Umbilical cord (tissue), 2 donors: ENCODE results near the gene GRM4. TPM values are rescaled to one million over a fixed set of nuclear protein-coding genes. Genes with fewer than 3 reads are reported as not detected.
"Not testable (repeated sequence)": the region's sequence is repeated elsewhere in the genome, so short reads cannot be mapped to it uniquely, and the experiment has no call there.

Source experiments
- DNase-seq: peaks from one replicate; pipeline ENCODE4 v3.0.0-alpha.2; 2015; ENCODE audit warnings: low spot score
- total RNA-seq: library from RNA; depleted of rRNA; stranded (reverse); fragments of >200 nt; gene quantifications from one replicate; pipeline ENCODE4 v1.2.3, GENCODE V29; 2014; ENCODE audit warnings: low replicate concordance; ENCODE audit not compliant: insufficient read depth

GRM4 gene
- 0.96 TPM for total RNA-seq

- DNase-seq, result no peak
These were observed at the start of gene GRM4 for GRCh38 chr6:34146021-34146782. TSS of gene GRM4 (minus strand) at chr6:34146087. CDS start at chr6:34133496, 12,591 bp downstream.

GRCh38 chr6:34194772-34195171 is 48.9 kb upstream of the GRM4 start:
- no peak for DNase-seq

GRCh38 chr6:34190504-34191122 is 44.7 kb upstream of the GRM4 start:
- DNase-seq, result no peak

DNA sequence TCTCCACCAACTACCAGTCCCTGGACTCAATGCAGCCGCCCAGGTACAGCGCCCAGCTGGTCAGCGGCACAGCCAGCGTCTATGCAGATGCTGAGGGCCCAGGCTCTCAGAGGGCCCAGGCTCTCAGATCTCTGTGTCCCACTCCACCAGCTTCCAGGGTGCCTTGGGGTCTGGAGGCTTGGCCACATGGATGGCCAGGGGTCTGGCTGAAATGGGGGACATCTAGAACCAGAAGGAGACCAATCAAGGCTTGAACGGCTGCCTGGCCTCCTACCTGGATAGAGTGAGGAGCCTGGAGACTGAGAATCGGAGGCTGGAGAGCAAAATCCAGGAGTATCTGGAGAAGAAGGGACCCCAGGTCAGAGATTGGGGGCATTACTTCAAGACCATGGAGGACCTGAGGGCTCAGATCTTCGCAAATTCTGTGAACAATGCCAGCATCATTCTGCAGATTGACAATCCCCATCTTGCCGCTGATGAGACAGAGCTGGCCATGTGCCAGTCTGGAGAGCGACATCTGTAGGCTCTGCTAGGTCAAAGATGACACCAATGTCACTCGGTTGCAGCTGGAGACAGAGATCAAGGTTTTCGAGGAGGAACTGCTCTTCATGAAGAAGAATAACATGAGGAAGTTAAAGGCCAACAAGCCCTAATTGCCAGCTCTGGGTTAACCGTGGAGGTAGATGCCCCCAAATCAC is 44.1 kb upstream of the GRM4 start:
- no peak for DNase-seq

GRCh38 chr6:34184726-34185125 is 38.8 kb upstream of the GRM4 start:
- DNase-seq, result not testable (repeated sequence)

DNA sequence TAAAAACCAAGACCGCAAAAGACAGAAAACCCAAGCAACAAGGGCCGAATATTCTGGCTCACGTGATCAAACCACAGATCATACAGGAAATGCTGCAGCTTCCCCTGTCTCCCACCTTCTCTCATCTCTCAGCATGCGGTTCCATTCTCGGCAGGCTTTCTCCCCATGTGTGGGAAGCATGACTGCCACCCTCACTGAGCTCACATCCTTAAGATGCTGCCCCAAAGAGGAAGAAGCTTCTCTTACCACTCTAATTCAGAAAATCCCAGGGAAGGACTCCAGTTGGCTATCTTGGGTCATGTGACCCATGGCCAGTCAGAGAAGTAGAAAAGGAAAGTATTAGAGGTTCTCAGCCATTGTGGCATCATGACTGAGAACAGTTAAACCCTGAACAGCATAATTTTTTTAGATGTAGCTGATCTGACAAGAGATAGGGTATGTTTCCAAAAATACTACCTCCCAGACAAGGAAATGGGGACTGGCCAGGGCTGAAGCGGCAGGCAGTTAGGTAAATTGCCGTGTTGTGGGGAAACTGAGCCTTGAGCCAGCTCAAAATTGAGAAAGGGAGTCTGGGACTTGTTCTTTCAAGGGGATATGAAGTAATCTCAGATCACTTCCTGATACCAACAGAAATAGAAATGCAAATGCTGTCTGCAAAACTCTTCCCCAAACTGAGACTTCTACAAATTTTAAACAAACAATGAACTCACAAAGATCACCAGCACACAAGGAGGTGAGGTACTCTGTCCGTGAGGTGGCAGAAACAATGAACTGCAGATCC is 37.1 kb upstream of the GRM4 start:
- DNase-seq, result no peak

DNA sequence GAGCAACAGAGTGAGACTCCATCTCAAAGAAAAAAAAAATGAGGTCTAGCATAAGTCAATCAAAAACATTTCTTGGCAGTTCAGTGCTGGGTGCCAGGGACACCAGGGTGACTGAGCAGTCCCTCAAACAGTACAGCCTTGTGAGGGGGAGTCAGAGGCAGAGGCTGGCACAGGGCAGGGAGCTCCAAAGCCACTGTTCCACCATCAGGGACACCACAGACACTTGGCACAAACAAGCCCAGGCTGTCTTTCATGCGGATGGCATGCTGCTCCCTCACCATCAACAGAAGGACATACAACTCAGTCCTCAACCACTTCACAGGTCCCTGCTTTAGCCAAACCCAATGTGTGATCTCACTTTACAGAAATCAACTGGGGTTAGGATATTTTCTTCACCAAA is 36.0 kb upstream of the GRM4 start:
- DNase-seq, result no peak

- no peak for DNase-seq
These were observed 33.3 kb upstream of the GRM4 start for GRCh38 chr6:34179106-34179720.

DNA sequence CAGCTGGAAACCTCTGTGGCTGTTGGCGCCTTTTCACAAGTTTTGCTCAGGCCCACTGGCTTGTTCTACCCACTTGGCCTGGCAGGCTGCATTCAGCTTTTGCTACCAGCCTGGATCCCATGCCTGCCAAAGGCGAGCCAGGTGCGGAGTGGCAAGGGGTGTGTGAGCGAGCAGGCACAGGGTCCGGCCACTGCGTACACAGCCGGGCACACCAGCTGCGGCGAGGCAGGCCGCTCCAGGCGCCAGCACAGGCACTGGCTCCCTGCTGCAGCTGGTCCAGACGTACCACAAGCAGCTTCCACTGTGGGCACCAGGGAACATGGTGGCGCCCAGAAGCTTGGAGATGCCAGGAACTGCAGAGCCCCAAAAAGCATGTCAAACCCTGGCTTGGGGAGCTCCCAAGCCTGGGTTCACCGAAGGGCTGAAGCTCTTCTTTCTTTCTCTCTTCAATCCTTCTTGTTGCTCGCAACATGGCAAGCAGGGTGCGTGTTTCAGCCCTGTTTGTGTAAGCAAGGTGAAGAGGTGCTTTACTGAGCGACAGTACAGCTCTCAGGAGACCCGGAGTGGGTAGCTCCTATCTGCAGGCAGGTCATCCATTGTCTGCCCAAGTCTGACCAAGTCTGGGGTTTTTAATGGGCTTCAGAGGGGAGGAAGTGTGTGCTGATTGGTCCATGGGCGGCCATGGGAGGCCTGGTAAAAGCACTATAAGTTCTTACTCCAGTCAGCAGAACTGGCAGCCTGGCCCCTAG is 32.6 kb upstream of the GRM4 start:
- DNase-seq, result no peak

DNA sequence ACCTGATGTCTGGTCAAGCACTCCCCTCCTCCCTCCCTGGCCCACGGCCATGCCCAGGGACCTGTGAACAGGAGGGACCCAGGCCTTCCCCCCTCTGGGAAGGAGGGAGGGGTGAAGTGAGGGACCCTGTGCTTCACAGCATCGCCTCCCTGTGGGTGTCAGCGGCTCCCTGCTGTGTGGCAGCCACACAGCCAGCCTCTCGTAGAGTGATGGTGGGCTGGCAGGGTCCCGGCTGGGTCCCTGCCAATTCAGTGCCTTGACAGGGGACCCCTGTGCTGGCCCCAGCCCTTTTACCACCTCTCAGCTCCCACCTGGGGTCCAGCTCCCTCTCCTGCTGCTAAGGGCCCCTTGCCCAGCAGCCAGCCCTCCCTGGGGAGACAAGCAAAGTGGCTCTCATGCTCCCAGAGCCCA is 31.3 kb upstream of the GRM4 start:
- no peak for DNase-seq

DNA sequence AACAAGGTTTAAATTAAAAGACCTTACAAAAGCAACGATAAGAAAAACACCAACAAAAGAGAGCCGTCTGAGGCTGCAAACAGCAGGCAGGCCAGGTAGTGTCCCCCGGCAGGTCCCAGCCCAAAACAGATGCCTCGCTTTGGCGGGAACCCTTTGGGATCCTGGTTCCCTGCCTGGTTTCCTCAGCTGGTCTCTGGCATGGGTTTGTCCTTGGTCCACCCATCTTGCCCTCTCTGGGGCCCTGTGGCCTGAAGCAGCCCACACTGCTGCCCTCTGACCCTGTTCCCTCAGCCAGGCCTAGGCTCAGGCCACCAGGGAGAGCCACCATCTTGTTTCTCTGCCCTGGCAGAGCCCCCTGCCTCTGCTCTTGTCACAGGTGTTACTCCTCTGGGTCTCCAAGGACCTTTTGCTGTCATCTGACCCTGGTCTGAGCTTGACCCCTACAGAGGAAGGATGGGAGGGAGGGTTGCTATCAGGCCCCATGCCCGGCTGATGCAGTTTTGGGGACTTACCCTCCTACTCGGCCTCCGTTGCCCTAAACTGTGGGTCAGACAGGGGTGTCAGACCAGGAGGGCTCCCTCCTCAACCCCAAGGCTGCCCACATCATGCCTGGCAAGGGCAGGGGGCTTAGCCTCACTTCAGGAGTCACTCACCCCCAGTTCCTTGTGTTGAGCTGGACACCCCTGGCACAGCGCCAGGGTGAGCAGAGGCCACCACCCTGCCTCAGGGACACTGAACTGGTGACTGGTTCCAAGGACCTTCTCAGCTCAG is 30.6 kb upstream of the GRM4 start:
- DNase-seq, result no peak

GRCh38 chr6:34174846-34175399 is 29.0 kb upstream of the GRM4 start:
- no peak for DNase-seq

- DNase-seq, result no peak
These were observed 27.3 kb upstream of the GRM4 start for GRCh38 chr6:34172961-34173775.

DNA sequence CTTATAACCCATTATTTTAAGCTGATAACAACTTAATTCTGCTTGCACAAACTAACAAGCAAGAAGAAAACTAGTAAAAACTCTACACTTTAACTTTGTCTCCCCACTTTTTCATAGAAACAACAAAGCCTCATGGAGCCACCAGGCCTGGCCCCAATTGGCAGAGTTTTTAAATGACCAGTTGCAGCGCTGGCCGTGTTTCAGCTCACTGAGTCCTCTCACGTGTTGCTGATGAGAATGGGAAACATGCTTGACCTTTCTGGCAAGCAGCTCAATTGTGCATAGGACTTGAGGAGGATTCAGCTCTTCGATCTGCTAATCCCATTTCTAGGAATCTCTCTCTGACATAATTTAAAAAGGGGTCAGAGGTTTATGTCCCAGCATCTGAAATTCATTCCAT is 24.5 kb upstream of the GRM4 start:
- DNase-seq, result no peak

GRCh38 chr6:34169897-34170296 is 24.0 kb upstream of the GRM4 start:
- DNase-seq, result no peak

- DNase-seq, result no peak
These were observed 16.1 kb upstream of the GRM4 start for GRCh38 chr6:34161857-34162515.

DNA sequence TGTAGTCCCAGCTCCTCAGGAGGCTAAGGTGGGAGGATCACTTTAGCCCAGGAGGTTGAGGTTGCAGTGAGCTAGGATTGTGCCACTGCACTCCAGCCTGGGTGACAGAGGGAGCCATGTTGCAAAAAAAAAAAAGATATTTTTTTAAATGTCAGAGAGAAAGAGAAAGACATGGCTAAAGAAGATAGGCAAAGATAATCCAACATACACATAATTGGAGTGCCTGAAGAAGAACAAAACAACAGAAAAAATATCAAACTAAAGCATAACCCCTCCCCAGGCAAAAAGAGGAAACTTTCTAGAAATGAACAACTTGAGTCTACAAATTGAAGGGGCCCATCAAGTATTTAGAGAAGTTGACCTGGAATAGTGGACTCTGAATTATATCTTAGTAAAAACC is 14.0 kb upstream of the GRM4 start:
- DNase-seq, result no peak

GRCh38 chr6:34158876-34159275 is 13.0 kb upstream of the GRM4 start:
- no peak for DNase-seq
